22Rv1 (cell line): ENCODE results near the gene MPEG1.
A peak's percentile ranks its signal among the peaks of the same experiment; 100 is the strongest.

Experiments used
- H3K27ac ChIP-seq: fragments of 450-650 bp; 2 replicates; pipeline ENCODE4 v1.5.1; 2017
- CTCF ChIP-seq: fragments of 450-650 bp; IDR thresholded peaks from 2 replicates; pipeline ENCODE4 v1.5.1; 2017; ENCODE audit warnings: mild to moderate bottlenecking
- ZFX ChIP-seq: fragments of 450-650 bp; IDR thresholded peaks from 2 replicates; pipeline ENCODE4 v1.6.1; 2017; ENCODE audit warnings: antibody characterized with exemption, borderline replicate concordance

MPEG1 gene

GRCh38 chr11:59174664-59175033, 38.1 kb downstream of the MPEG1 start:
- no peak overlapping the region for H3K27ac ChIP-seq
- TF ChIP-seq ZFX (no peak), CTCF (no peak)

DNA sequence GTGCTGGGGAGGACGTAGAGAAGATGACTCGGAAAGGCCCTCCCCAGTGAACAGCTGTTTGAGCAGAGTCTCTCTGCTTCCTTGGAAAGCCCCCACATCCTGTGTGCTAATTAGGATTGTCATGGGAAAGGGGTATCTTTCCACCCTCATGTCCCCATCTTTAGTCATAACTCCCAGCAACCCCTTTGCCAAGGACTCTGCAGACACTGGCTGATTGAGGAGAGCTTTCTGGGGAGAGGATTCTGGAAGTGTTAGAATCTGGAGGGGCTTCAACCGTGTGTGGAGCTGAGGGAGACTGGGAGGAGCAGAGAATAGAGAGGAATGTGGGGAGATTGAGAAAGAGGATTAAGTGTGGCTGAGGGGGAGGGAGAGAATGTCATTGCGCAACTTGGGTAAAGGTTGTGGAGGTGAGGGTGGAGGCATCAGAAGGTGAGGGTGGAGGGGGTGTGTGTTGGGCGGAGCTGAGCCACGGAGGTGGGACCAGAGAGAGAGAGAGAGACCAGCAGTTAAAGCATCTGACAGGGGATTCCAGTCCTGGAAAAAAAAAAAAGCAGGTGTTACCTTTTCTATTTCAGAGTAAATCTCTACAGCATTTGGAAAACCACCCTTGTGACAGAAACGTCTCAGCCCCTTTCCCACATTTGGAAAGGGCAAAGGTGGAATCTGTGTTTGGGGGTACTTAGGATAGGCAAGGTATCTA, 38.6 kb downstream of the MPEG1 start:
- H3K27ac ChIP-seq: no peak overlapping the region
- TF ChIP-seq ZFX: no peak
- no peak for TF ChIP-seq CTCF

GRCh38 chr11:59173080-59173963, 39.4 kb downstream of the MPEG1 start:
- no peak overlapping the region for H3K27ac ChIP-seq
- no peak for TF ChIP-seq ZFX
- TF ChIP-seq CTCF: no peak

DNA sequence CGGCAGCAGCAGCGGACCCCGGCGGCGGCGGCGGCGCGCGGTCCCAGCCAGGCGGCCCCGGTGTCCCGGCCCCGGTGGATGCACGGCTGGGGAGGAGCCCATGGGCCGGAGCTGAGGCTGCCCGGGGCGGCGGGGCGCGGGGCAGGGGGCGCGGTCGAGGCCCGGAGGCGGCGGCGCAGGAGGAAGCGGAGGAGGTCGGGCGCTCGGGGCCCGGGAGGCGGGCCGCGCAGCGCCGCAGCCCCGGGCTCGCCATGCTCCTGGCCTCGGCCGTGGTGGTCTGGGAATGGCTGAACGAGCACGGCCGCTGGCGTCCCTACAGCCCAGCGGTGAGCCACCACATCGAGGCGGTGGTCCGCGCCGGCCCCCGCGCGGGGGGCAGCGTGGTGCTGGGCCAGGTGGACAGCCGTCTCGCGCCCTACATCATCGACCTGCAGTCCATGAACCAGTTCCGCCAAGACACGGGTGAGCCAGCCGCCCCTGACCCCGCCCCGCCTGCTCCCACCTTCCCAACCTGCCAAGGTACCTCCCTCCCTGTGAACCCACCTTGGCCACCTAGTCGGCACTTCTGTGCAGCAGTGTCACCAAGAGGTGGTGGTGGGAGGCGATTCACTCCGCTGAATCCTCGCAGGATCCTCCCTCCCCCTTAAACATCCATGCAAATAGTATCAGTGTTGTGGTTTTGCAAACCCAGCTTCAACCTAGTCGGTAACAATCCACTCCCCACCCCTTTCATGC, 40.2 kb downstream of the MPEG1 start:
- H3K27ac ChIP-seq: no peak overlapping the region
- TF ChIP-seq CTCF (no peak), ZFX (no peak)

GRCh38 chr11:59171508-59172322, 41.0 kb downstream of the MPEG1 start, which contains the start of gene DTX4:
Gene DTX4, plus strand, starts transcription at chr11:59172132. Its CDS starts 464 bp downstream, at chr11:59172596.
- no peak within 1 kb of the TSS for H3K27ac ChIP-seq
- TF ChIP-seq ZFX: no peak
- peak; percentile 96 for TF ChIP-seq CTCF

- H3K27ac ChIP-seq: no peak overlapping the region
- TF ChIP-seq ZFX (no peak), CTCF (no peak)
Observed at GRCh38 chr11:59164028-59164427, 48.7 kb downstream of the MPEG1 start.
